Anterior cingulate cortex (tissue), 58 donors: ENCODE measurements around the gene PPP1R11.

ENCODE experiments used
- DNase-seq, 58 donors: peaks; one replicate each; lab custom pipeline; 2025; lab: John Stamatoyannopoulos, UW

PPP1R11 gene

GRCh38 chr6:30092852-30093543 lies 26.0 kb downstream of the PPP1R11 start:
- DNase-seq: no peak

GRCh38 chr6:30093951-30094661 lies 27.1 kb downstream of the PPP1R11 start:
- no peak for DNase-seq

GRCh38 chr6:30096829-30097228 lies 29.8 kb downstream of the PPP1R11 start:
- no peak for DNase-seq

- no peak for DNase-seq
Measured at GRCh38 chr6:30097902-30098768, 31.1 kb downstream of the PPP1R11 start.

- no peak for DNase-seq
Measured at GRCh38 chr6:30100154-30100553, 33.2 kb downstream of the PPP1R11 start.

GRCh38 chr6:30100585-30101443 lies 33.8 kb downstream of the PPP1R11 start:
- DNase-seq: peak in 1 of 58 donors; percentile 9

- DNase-seq: peak in 56 of 58 donors; percentile 12 to 90 (median 66)
Measured at GRCh38 chr6:30101444-30102413, 34.7 kb downstream of the PPP1R11 start.

GRCh38 chr6:30102414-30102969 lies 35.5 kb downstream of the PPP1R11 start:
- no peak for DNase-seq

GRCh38 chr6:30102970-30103871 lies 36.2 kb downstream of the PPP1R11 start:
- peak in 54 of 58 donors; percentile 5 to 81 (median 56) for DNase-seq

GRCh38 chr6:30103872-30104179 lies 36.8 kb downstream of the PPP1R11 start:
- no peak for DNase-seq

GRCh38 chr6:30104661-30105060 lies 37.7 kb downstream of the PPP1R11 start:
- no peak for DNase-seq

- no peak for DNase-seq
Measured at GRCh38 chr6:30111266-30111856, 44.4 kb downstream of the PPP1R11 start.

GRCh38 chr6:30112402-30112994 lies 45.5 kb downstream of the PPP1R11 start:
- no peak for DNase-seq

GRCh38 chr6:30113003-30113759 lies 46.2 kb downstream of the PPP1R11 start, which contains the start of gene TRIM31:
TSS of gene TRIM31 (minus strand) at chr6:30113090. CDS start at chr6:30112805, 285 bp downstream.
- no peak for DNase-seq

- no peak for DNase-seq
Measured at GRCh38 chr6:30113841-30114240, 46.8 kb downstream of the PPP1R11 start.

GRCh38 chr6:30116724-30117123 lies 49.7 kb downstream of the PPP1R11 start:
- no peak for DNase-seq
